Measurements from ENCODE around the gene COL27A1. TPM values are rescaled to one million over a fixed set of nuclear protein-coding genes. Genes with fewer than 3 reads are reported as not detected.

COL27A1 gene
- total RNA-seq, 4 donors from 2014 or later: 1.0 to 5.7 (median 3.3) TPM

- Histone ChIP-seq H3K9me3 (no peaks in the 10 kb centered on the region), H3K27ac (no peak overlapping the region), H3K4me3 (peak overlapping the region in 1 of 2 donors; percentile 41), H3K27me3 (peaks cover 51% of the 10 kb centered on the region), H3K36me3 (no peaks in the 10 kb centered on the region), H3K4me1 (peaks cover 0 to 38% (median 18%) of the 10 kb centered on the region in 3 donors)
- WGBS, 2 donors (ENCODE audit: low coverage in 1 of 2): 1 to 2% methylated on average over 17 to 18 of the region's 80 CpGs
- TF ChIP-seq CTCF (IDR thresholded peaks at IDR 0.05): no peak
- no peak for ATAC-seq
These were observed 1.4 kb upstream of the COL27A1 start for GRCh38 chr9:114153761-114154599.

DNA sequence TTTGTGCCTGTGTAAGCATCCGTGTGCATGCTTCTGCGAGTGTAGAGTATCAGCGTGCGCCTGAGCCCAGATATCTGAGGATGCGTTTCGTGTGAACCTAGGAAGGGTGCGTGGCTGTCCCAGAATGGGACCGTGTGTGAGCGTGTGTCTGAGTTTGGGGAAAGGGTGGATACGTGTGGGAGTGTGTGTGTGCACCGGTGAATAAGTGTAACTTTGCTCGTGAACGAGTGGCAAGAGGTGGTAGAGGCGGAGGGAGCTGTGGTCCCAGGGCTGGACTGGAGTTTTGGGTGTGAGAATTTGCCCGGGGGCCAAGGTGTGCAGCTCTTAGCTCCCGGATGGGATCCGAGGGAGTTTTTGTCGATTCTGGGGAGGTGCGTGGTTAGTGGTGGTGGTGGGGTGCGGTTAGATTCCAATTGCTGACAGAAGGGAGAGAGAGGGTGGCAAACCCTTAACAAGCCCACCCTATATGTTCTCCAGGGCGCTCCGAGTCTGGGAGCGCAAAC is 686 bp upstream of the COL27A1 start:
- Histone ChIP-seq H3K27me3 (peaks cover 44% of the 10 kb centered on the region), H3K36me3 (no peaks in the 10 kb centered on the region), H3K4me3 (peak overlapping the region in 1 of 2 donors; percentile 66), H3K27ac (no peak overlapping the region), H3K9me3 (no peaks in the 10 kb centered on the region), H3K4me1 (peaks cover 0 to 38% (median 18%) of the 10 kb centered on the region in 3 donors)
- TF ChIP-seq POLR2A (IDR thresholded peaks at IDR 0.05): no peak
- TF ChIP-seq EP300 (IDR thresholded peaks at IDR 0.05): no peak
- no peak for TF ChIP-seq CTCF (IDR thresholded peaks at IDR 0.05)
- no peak for TF ChIP-seq POLR2AphosphoS5 (IDR thresholded peaks at IDR 0.05)
- 0 to 1% methylated on average over 2 to 19 of the region's 23 CpGs for WGBS, 2 donors (ENCODE audit: low coverage in 1 of 2)
- ATAC-seq: no peak

DNA sequence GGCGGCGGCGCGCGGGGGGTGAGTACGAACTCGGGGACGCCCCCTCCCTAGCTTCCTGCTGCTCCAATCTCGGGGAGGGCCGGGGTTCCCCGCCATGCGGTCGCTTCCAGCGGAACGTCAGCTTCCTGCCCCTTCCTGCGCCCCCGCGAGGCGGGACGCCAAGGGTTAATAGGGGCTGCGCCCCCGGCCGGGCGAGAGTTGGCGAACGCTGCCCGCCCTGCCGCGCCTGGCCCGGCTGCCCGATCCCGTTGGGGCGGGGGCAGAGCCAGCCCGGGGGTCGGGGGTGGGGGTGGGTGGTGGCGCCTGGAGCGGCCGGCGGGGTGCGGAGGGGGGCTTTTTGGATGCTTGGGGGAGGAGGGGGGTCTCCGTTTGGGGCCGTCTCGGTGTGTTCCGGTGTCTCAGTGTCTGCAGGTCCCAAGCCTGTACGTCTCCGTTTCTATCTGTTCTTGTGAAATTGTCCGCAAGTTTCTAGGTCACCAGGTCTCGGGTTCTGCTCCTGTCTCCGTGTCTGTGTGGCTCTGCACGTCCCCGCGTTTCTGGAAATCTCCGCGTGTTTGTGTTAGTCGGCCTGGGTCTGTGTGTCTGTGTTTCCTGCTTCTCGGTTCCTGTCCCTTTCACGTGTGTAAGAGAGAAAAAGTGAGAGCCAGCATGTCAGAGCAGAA is 789 bp downstream of the COL27A1 start:
- no CpG with 5 or more reads among the region's 57 CpGs for WGBS, 2 donors (ENCODE audit: low coverage in 1 of 2)
- TF ChIP-seq EP300 (IDR thresholded peaks at IDR 0.05) (no peak), POLR2AphosphoS5 (IDR thresholded peaks at IDR 0.05) (no peak), POLR2A (IDR thresholded peaks at IDR 0.05) (no peak), CTCF (IDR thresholded peaks at IDR 0.05) (no peak)
- peaks cover 39% of the 10 kb centered on the region for H3K27me3 ChIP-seq
- no peaks in the 10 kb centered on the region for H3K9me3 ChIP-seq
- H3K36me3 ChIP-seq: no peaks in the 10 kb centered on the region
- H3K4me3 ChIP-seq: peak overlapping the region; percentile 54 to 66
- H3K4me1 ChIP-seq: peaks cover 0 to 38% (median 18%) of the 10 kb centered on the region in 3 donors
- H3K27ac ChIP-seq: peak overlapping the region in 3 of 4 donors; percentile 65 to 81 (median 73)
- peak; percentile 24 for ATAC-seq

DNA sequence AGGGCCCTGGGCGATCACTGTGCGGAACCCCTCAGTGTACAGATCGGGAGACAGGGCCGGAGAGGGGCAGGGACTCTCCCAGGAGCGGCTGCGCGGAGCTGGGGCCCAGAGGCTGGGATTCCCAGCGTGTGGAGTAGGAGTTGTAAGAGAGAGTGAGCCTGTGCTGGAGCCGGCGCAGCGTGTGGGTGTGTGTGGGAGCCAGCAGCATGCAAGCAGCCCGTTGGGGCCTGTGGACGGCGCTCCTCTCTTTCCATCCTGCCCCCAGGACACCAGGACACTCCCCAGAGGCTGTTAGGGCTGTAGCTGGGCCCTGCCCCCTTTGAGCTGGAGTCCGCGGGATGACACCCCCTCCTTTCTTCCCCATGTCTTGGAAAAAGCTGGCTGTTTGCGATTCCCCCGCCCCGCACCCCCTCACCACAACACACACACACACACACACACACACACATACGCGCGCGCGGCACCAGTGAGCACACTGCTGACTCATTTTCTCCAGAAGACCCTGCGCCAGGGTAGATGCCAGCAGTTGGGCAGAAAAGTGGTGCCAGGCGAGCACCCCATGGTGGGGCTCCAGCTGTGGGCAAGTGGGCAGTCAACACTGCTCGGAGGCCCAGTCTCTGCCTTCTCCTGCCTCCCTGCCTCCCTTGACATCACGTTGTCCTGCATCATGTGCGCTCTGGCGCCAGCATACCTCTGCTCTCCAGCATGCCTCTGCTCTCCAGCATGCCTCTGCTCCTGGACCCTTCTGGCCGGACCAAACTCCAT is 1.5 kb downstream of the COL27A1 start:
- 44 to 54% methylated on average over 8 to 11 of the region's 31 CpGs for WGBS, 2 donors (ENCODE audit: low coverage in 1 of 2)
- Histone ChIP-seq H3K27ac (peak overlapping the region in 3 of 4 donors; percentile 65 to 81 (median 73)), H3K36me3 (no peaks in the 10 kb centered on the region), H3K4me3 (peak overlapping the region; percentile 54 to 66), H3K27me3 (peaks cover 33% of the 10 kb centered on the region), H3K9me3 (no peaks in the 10 kb centered on the region), H3K4me1 (peaks cover 0 to 38% (median 18%) of the 10 kb centered on the region in 3 donors)
- ATAC-seq: peak; percentile 57
- TF ChIP-seq CTCF (IDR thresholded peaks at IDR 0.05) (peak in 1 of 4 experiments; percentile 14), POLR2AphosphoS5 (IDR thresholded peaks at IDR 0.05) (no peak), POLR2A (IDR thresholded peaks at IDR 0.05) (no peak), EP300 (IDR thresholded peaks at IDR 0.05) (no peak)
